Measurements from ENCODE around the gene CBY1.

DNA sequence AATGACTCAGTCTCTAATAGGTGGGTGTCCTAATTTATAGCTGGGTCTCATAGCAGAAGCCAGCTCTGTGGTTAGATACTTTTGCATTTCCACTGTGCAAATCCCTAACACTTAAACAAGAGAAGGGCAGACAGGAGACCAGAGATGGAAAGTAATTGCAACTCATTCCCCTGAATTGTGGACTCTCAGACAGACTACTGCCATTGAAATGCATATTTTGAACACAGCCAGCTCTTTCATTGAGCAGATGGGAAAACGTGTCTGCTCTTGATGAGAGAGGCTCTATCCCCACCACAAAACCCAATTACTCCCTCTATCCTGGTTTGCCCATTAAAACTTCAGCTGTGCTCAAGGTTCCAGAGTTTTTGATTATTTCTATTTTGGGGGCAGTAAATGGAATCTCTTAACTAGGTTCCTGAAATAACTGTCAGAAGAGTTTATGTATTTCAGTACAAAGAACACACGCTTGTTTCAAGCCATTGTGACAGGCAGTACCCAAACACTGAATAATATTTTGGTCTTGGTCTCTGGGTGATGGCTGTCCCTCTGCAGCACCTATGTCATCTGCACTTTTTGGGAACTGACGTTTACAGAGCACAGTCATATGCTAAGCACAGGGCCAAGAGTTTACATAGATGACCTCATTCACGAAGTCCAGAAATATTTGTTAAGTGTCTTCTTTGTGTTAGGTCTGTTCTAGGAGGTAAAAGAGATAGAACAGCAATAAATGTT is 41.9 kb upstream of the CBY1 start:
- TF ChIP-seq, protein P1, sequence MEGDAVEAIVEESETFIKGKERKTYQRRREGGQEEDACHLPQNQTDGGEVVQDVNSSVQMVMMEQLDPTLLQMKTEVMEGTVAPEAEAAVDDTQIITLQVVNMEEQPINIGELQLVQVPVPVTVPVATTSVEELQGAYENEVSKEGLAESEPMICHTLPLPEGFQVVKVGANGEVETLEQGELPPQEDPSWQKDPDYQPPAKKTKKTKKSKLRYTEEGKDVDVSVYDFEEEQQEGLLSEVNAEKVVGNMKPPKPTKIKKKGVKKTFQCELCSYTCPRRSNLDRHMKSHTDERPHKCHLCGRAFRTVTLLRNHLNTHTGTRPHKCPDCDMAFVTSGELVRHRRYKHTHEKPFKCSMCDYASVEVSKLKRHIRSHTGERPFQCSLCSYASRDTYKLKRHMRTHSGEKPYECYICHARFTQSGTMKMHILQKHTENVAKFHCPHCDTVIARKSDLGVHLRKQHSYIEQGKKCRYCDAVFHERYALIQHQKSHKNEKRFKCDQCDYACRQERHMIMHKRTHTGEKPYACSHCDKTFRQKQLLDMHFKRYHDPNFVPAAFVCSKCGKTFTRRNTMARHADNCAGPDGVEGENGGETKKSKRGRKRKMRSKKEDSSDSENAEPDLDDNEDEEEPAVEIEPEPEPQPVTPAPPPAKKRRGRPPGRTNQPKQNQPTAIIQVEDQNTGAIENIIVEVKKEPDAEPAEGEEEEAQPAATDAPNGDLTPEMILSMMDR (IDR thresholded peaks at IDR 0.05): no peak
- TF ChIP-seq POLR2A (IDR thresholded peaks at IDR 0.05): no peak
